CD4-positive, alpha-beta T cell treated with Interleukin-1 beta for 1 hour (primary cell): Measurements from ENCODE around the gene NDUFA3.

ENCODE experiments used
- DNase-seq, 2 donors: peaks; one replicate each; pipeline ENCODE4 v3.0.0-alpha.2; 2020 to 2022

NDUFA3 gene

GRCh38 chr19:54141356-54141755, 38.7 kb downstream of the NDUFA3 start:
- DNase-seq, result no peak

- no peak for DNase-seq
Measured at GRCh38 chr19:54142166-54142780, 39.6 kb downstream of the NDUFA3 start.

GRCh38 chr19:54145541-54146158, 43.0 kb downstream of the NDUFA3 start:
- no peak for DNase-seq

GRCh38 chr19:54147676-54148075, 45.0 kb downstream of the NDUFA3 start:
- no peak for DNase-seq

- DNase-seq, result no peak
Measured at GRCh38 chr19:54148158-54148557, 45.5 kb downstream of the NDUFA3 start.

GRCh38 chr19:54149021-54149812, 46.6 kb downstream of the NDUFA3 start:
- no peak for DNase-seq

GRCh38 chr19:54151362-54152035, 48.8 kb downstream of the NDUFA3 start:
- DNase-seq, result no peak

GRCh38 chr19:54152267-54152666, 49.6 kb downstream of the NDUFA3 start:
- no peak for DNase-seq

GRCh38 chr19:54152878-54153524, 50.3 kb downstream of the NDUFA3 start:
- no peak for DNase-seq

GRCh38 chr19:54153731-54154326, 51.2 kb downstream of the NDUFA3 start:
- DNase-seq, result no peak

- DNase-seq, result peak; percentile 31 to 38
Measured at GRCh38 chr19:54154603-54155345, 52.1 kb downstream of the NDUFA3 start.

GRCh38 chr19:54155694-54156093, 53.0 kb downstream of the NDUFA3 start:
- no peak for DNase-seq

GRCh38 chr19:54156490-54156889, 53.8 kb downstream of the NDUFA3 start:
- DNase-seq, result no peak

- DNase-seq, result no peak
Measured at GRCh38 chr19:54156953-54157352, 54.3 kb downstream of the NDUFA3 start.
